Activated naive CD8-positive, alpha-beta T cell treated with anti-CD3 and anti-CD28 coated beads, Interleukin-2, amount 10 ng/mL, durations not matched to agents 7 days and 5 days (primary cell): Measurements from ENCODE around the gene PPP2R2C. TPM values are rescaled to one million over a fixed set of nuclear protein-coding genes. Genes with fewer than 3 reads are reported as not detected.

Experiments used
- ATAC-seq: fragments of 150-1000 bp; cut with Tn5 transposase; one replicate; pipeline ENCODE4 v1.10.0; 2021; ENCODE audit warnings: low read depth, moderate library complexity
- POLR2A ChIA-PET: fragments of 350-600 bp; sonication (Branson Sonifier 250); formaldehyde crosslinking; loops from one replicate; lab custom pipeline; 2021; ENCODE audit warnings: antibody characterized with exemption; lab: Charles Lee
- DNase-seq: peaks from one replicate; pipeline ENCODE4 v3.0.0; 2021
- H3K27ac Mint-ChIP-seq: one replicate; pipeline ENCODE4 v1.8.0; 2022; ENCODE audit warnings: mild to moderate bottlenecking, mixed read lengths
- H3K27me3 Mint-ChIP-seq: one replicate; pipeline ENCODE4 v1.8.0; 2022; ENCODE audit warnings: mild to moderate bottlenecking, moderate library complexity, mixed read lengths
- H3K36me3 Mint-ChIP-seq: one replicate; pipeline ENCODE4 v1.8.0; 2021; ENCODE audit warnings: mild to moderate bottlenecking, mixed read lengths
- H3K4me1 Mint-ChIP-seq: one replicate; pipeline ENCODE4 v1.8.0; 2021; ENCODE audit warnings: mixed read lengths
- H3K4me3 Mint-ChIP-seq: one replicate; pipeline ENCODE4 v1.8.0; 2022; ENCODE audit warnings: mild to moderate bottlenecking, moderate library complexity, mixed read lengths
- H3K9me3 Mint-ChIP-seq: one replicate; pipeline ENCODE4 v1.8.0; 2021; ENCODE audit warnings: mixed read lengths
- total RNA-seq, 2 experiments: library from RNA; stranded (reverse); gene quantifications; one replicate each; pipeline ENCODE4 v1.2.3, GENCODE V29; 2021

Gene PPP2R2C
- total RNA-seq, 2 experiments from 2014 or later, result not detected

- POLR2A ChIA-PET, result interaction anchor here (0.6 kb wide), 1 partner anchor 740 kb away, joined by 3 read pairs; no protein-coding TSS in a partner anchor
- no peak for DNase-seq
- ATAC-seq, result no peak
- no peaks in the 10 kb centered on the region for H3K9me3 Mint-ChIP-seq
- no peak overlapping the region for H3K27ac Mint-ChIP-seq
- peaks cover 29% of the 10 kb centered on the region for H3K27me3 Mint-ChIP-seq
- no peak overlapping the region for H3K4me3 Mint-ChIP-seq
- H3K36me3 Mint-ChIP-seq, result no peaks in the 10 kb centered on the region
- peaks cover 17% of the 10 kb centered on the region for H3K4me1 Mint-ChIP-seq
Measured at GRCh38 chr4:6338951-6339817, 133.2 kb downstream of the PPP2R2C start.

- DNase-seq (peak; percentile 64), ATAC-seq (peak; percentile 87)
- no peaks in the 10 kb centered on the region for H3K9me3 Mint-ChIP-seq
- peaks cover 17% of the 10 kb centered on the region for H3K4me1 Mint-ChIP-seq
- peak overlapping the region; percentile 41 for H3K27ac Mint-ChIP-seq
- POLR2A ChIA-PET, result interaction anchor here (0.6 kb wide), 1 partner anchor 741 kb away, joined by 3 read pairs; no protein-coding TSS in a partner anchor
- peak overlapping the region; percentile 73 for H3K4me3 Mint-ChIP-seq
- H3K36me3 Mint-ChIP-seq, result no peaks in the 10 kb centered on the region
- peaks cover 26% of the 10 kb centered on the region for H3K27me3 Mint-ChIP-seq
Measured at GRCh38 chr4:6338175-6338950, 134.1 kb downstream of the PPP2R2C start.

- POLR2A ChIA-PET, result no interaction called here
- peak overlapping the region; percentile 73 for H3K4me3 Mint-ChIP-seq
- H3K9me3 Mint-ChIP-seq, result no peaks in the 10 kb centered on the region
- H3K36me3 Mint-ChIP-seq, result no peaks in the 10 kb centered on the region
- H3K4me1 Mint-ChIP-seq, result peaks cover 17% of the 10 kb centered on the region
- DNase-seq (no peak), ATAC-seq (no peak)
- no peak overlapping the region for H3K27ac Mint-ChIP-seq
- H3K27me3 Mint-ChIP-seq, result peaks cover 23% of the 10 kb centered on the region
Measured at GRCh38 chr4:6337331-6337935, 135.0 kb downstream of the PPP2R2C start.

GRCh38 chr4:6336166-6336565, 136.2 kb downstream of the PPP2R2C start:
- no peaks in the 10 kb centered on the region for H3K36me3 Mint-ChIP-seq
- peaks cover 17% of the 10 kb centered on the region for H3K4me1 Mint-ChIP-seq
- no peak overlapping the region for H3K4me3 Mint-ChIP-seq
- H3K27ac Mint-ChIP-seq, result no peak overlapping the region
- DNase-seq, result no peak
- peaks cover 25% of the 10 kb centered on the region for H3K27me3 Mint-ChIP-seq
- POLR2A ChIA-PET, result no interaction called here
- ATAC-seq, result no peak
- H3K9me3 Mint-ChIP-seq, result no peaks in the 10 kb centered on the region

- no peaks in the 10 kb centered on the region for H3K36me3 Mint-ChIP-seq
- peaks cover 25% of the 10 kb centered on the region for H3K27me3 Mint-ChIP-seq
- H3K4me3 Mint-ChIP-seq, result no peak overlapping the region
Measured at GRCh38 chr4:6335040-6335590, 137.3 kb downstream of the PPP2R2C start.

GRCh38 chr4:6334203-6334887, 138.1 kb downstream of the PPP2R2C start:
- Mint-ChIP-seq H3K27ac (peak overlapping the region; percentile 57), H3K36me3 (no peaks in the 10 kb centered on the region), H3K9me3 (no peaks in the 10 kb centered on the region), H3K27me3 (peaks cover 26% of the 10 kb centered on the region), H3K4me1 (peaks cover 16% of the 10 kb centered on the region), H3K4me3 (no peak overlapping the region)
- ATAC-seq (no peak), DNase-seq (no peak)
- POLR2A ChIA-PET, result no interaction called here

More at GRCh38 chr4:6335040-6335590, 137.3 kb downstream of the PPP2R2C start:
- Mint-ChIP-seq H3K4me1 (peaks cover 17% of the 10 kb centered on the region), H3K9me3 (no peaks in the 10 kb centered on the region), H3K27ac (no peak overlapping the region)
- POLR2A ChIA-PET, result no interaction called here
- DNase-seq, result no peak
- ATAC-seq, result no peak

- Mint-ChIP-seq H3K27ac (no peak overlapping the region), H3K4me1 (peaks cover 10% of the 10 kb centered on the region), H3K36me3 (no peaks in the 10 kb centered on the region), H3K27me3 (peaks cover 26% of the 10 kb centered on the region), H3K9me3 (no peaks in the 10 kb centered on the region), H3K4me3 (no peak overlapping the region)
- ATAC-seq, result no peak
- DNase-seq, result no peak
- POLR2A ChIA-PET, result no interaction called here
Measured at GRCh38 chr4:6333301-6334202, 138.9 kb downstream of the PPP2R2C start.

- no peak for DNase-seq
- no peak for ATAC-seq
- Mint-ChIP-seq H3K4me1 (peaks cover under 1% of the 10 kb centered on the region), H3K9me3 (no peaks in the 10 kb centered on the region), H3K27ac (no peak overlapping the region), H3K4me3 (no peak overlapping the region), H3K36me3 (no peaks in the 10 kb centered on the region), H3K27me3 (peaks cover 24% of the 10 kb centered on the region)
- POLR2A ChIA-PET, result no interaction called here
Measured at GRCh38 chr4:6332669-6333050, 139.8 kb downstream of the PPP2R2C start.

- DNase-seq, result no peak
- POLR2A ChIA-PET, result no interaction called here
- Mint-ChIP-seq H3K4me3 (no peak overlapping the region), H3K36me3 (no peaks in the 10 kb centered on the region), H3K4me1 (no peaks in the 10 kb centered on the region), H3K9me3 (no peaks in the 10 kb centered on the region), H3K27me3 (peaks cover 19% of the 10 kb centered on the region), H3K27ac (no peak overlapping the region)
- ATAC-seq, result no peak
Measured at GRCh38 chr4:6332042-6332668, 140.3 kb downstream of the PPP2R2C start.

- DNase-seq (no peak), ATAC-seq (no peak)
- Mint-ChIP-seq H3K4me3 (no peak overlapping the region), H3K4me1 (no peaks in the 10 kb centered on the region), H3K9me3 (no peaks in the 10 kb centered on the region), H3K27me3 (peaks cover 18% of the 10 kb centered on the region), H3K36me3 (no peaks in the 10 kb centered on the region), H3K27ac (no peak overlapping the region)
- POLR2A ChIA-PET, result interaction anchor here (1.3 kb wide), 1 partner anchor 81 kb away, joined by 4 read pairs; no protein-coding TSS in a partner anchor
Measured at GRCh38 chr4:6331468-6331867, 140.9 kb downstream of the PPP2R2C start.

- Mint-ChIP-seq H3K27ac (peak overlapping the region; percentile 15), H3K4me1 (no peaks in the 10 kb centered on the region), H3K36me3 (no peaks in the 10 kb centered on the region), H3K9me3 (no peaks in the 10 kb centered on the region), H3K4me3 (no peak overlapping the region), H3K27me3 (peaks cover 21% of the 10 kb centered on the region)
- ATAC-seq, result no peak
- POLR2A ChIA-PET, result interaction anchor here (1.3 kb wide), 1 partner anchor 81 kb away, joined by 4 read pairs; no protein-coding TSS in a partner anchor
- no peak for DNase-seq
Measured at GRCh38 chr4:6331018-6331417, 141.4 kb downstream of the PPP2R2C start.
